HepG2 (cell line): Measurements from ENCODE around the gene KIFAP3. TPM values are rescaled to one million over a fixed set of nuclear protein-coding genes. Genes with fewer than 3 reads are reported as not detected.

Experiments
- BHLHE40 ChIP-seq: IDR thresholded peaks from 2 replicates; pipeline ENCODE4 v1.6.1; 2011; ENCODE audit warnings: low read length, improper control_type of control experiment
- KLF9 ChIP-seq: IDR thresholded peaks from 2 replicates; pipeline ENCODE4 v1.6.1; 2016; ENCODE audit warnings: low read depth
- SNAPC4 ChIP-seq: sonication (generic); formaldehyde crosslinking; IDR thresholded peaks from 2 replicates; pipeline ENCODE4 v1.4.0; 2020; ENCODE audit warnings: mild to moderate bottlenecking, missing genetic modification reagents
- SOX5 ChIP-seq: IDR thresholded peaks from 2 replicates; pipeline ENCODE4 v1.6.1; 2016; ENCODE audit warnings: borderline replicate concordance
- TBX2 ChIP-seq: sonication (generic); formaldehyde crosslinking; IDR thresholded peaks from 2 replicates; pipeline ENCODE4 v1.5.0; 2020; ENCODE audit warnings: missing genetic modification reagents, mild to moderate bottlenecking, borderline replicate concordance
- ZNF142 ChIP-seq: sonication (generic); formaldehyde crosslinking; IDR thresholded peaks from 2 replicates; pipeline ENCODE4 v1.4.0; 2020; ENCODE audit warnings: missing genetic modification reagents
- ZNF224 ChIP-seq: sonication (generic); formaldehyde crosslinking; IDR thresholded peaks from 2 replicates; pipeline ENCODE4 v1.5.0; 2020; ENCODE audit warnings: mild to moderate bottlenecking, missing genetic modification reagents
- ZNF230 ChIP-seq: sonication (generic); formaldehyde crosslinking; IDR thresholded peaks from 2 replicates; pipeline ENCODE4 v1.4.0; 2020; ENCODE audit warnings: mild to moderate bottlenecking, missing genetic modification reagents
- ZNF251 ChIP-seq: sonication (generic); formaldehyde crosslinking; IDR thresholded peaks from 2 replicates; pipeline ENCODE4 v1.9.0; 2021; ENCODE audit warnings: mild to moderate bottlenecking, missing genetic modification reagents
- ZNF770 ChIP-seq: sonication (generic); formaldehyde crosslinking; IDR thresholded peaks from 2 replicates; pipeline ENCODE4 v1.5.0; 2020; ENCODE audit warnings: mild to moderate bottlenecking, missing genetic modification reagents
- ZNF777 ChIP-seq: sonication (generic); formaldehyde crosslinking; IDR thresholded peaks from 2 replicates; pipeline ENCODE4 v1.4.0; 2020; ENCODE audit warnings: missing genetic modification reagents
- polyA plus RNA-seq, 8 experiments: library from polyadenylated mRNA; depleted of rRNA in 3 of 8; stranded (reverse) in 7 of 8; unstranded in 1 of 8; fragments of >200 nt; fragmentation: Illumina TruSeq in 4 of 8; extraction: Trizol in 4 of 8; gene quantifications; 2 replicates each; pipeline versions ENCODE4 v1.2.1 to v1.2.3, GENCODE V29; 2011 to 2016; ENCODE audit warnings: low read depth in 4 of 8, missing spikeins in 1 of 8, mixed read lengths in 1 of 8; ENCODE audit not compliant: insufficient read depth in 1 of 8
- total RNA-seq, 5 experiments: library from RNA; depleted of rRNA; stranded (reverse); fragments of >200 nt; fragmentation: Illumina TruSeq; extraction: Trizol; gene quantifications; 2 replicates each; pipeline ENCODE4 v1.2.3, GENCODE V29; 2016; ENCODE audit warnings: low read depth in 1 of 5
- TF ChIP-seq, protein P1 (sequence below): sonication (generic); formaldehyde crosslinking; IDR thresholded peaks from 2 replicates; pipeline ENCODE4 v1.5.1; 2020; ENCODE audit warnings: mild to moderate bottlenecking, missing genetic modification reagents, borderline replicate concordance
- TF ChIP-seq, protein P2 (sequence below): sonication (generic); formaldehyde crosslinking; IDR thresholded peaks from 2 replicates; pipeline ENCODE4 v1.8.1; 2023; ENCODE audit warnings: mild to moderate bottlenecking, missing genetic modification reagents

Gene KIFAP3
- total and polyA plus RNA-seq, 2 of the 13 experiments (the other 11 are each of a cell fraction or from before 2014, with no cell fraction given), result 3.4 to 10.0 TPM

- TF ChIP-seq, protein P1, sequence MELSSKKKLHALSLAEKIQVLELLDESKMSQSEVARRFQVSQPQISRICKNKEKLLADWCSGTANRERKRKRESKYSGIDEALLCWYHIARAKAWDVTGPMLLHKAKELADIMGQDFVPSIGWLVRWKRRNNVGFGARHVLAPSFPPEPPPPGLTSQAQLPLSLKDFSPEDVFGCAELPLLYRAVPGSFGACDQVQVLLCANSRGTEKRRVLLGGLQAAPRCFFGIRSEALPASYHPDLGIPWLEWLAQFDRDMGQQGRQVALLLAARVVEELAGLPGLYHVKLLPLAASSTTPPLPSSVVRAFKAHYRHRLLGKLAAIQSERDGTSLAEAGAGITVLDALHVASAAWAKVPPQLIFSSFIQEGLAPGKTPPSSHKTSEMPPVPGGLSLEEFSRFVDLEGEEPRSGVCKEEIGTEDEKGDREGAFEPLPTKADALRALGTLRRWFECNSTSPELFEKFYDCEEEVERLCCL (CRISPR knock-in tag), result no peak
- 0 out of 2 replicates have a peak, but pooled peaks have one; percentile 37 for TF ChIP-seq ZNF230 (CRISPR knock-in tag)
- TF ChIP-seq ZNF251 (CRISPR knock-in tag), result no peak
- TF ChIP-seq KLF9 (CRISPR knock-in tag), result no peak
- no peak for TF ChIP-seq ZNF142 (CRISPR knock-in tag)
- TF ChIP-seq, protein P2, sequence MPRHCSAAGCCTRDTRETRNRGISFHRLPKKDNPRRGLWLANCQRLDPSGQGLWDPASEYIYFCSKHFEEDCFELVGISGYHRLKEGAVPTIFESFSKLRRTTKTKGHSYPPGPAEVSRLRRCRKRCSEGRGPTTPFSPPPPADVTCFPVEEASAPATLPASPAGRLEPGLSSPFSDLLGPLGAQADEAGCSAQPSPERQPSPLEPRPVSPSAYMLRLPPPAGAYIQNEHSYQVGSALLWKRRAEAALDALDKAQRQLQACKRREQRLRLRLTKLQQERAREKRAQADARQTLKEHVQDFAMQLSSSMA, result peak; percentile 36; the same call in 1 of the 2 replicates
- no peak for TF ChIP-seq ZNF224 (CRISPR knock-in tag)
- TF ChIP-seq BHLHE40, result no peak
- 0 out of 2 replicates have a peak, but pooled peaks have one; percentile 32 for TF ChIP-seq ZNF770
- TF ChIP-seq ZNF777 (CRISPR knock-in tag), result peak; percentile 61
- peak; percentile 47; the same call in 1 of the 2 replicates for TF ChIP-seq SNAPC4 (CRISPR knock-in tag)
- TF ChIP-seq SOX5 (CRISPR knock-in tag), result no peak
- 0 out of 2 replicates have a peak, but pooled peaks have one; percentile 51 for TF ChIP-seq TBX2 (CRISPR knock-in tag)
Measured at GRCh38 chr1:169893645-169894423, 180.7 kb downstream of the KIFAP3 start, which contains the start of gene SCYL3 (continued).
